ENCODE measurements around the gene PDE1A. TPM values are rescaled to one million over a fixed set of nuclear protein-coding genes. Genes with fewer than 3 reads are reported as not detected.

Gene PDE1A
- total and polyA plus RNA-seq, 4 donors: 0.64 to 5.2 (median 1.7) TPM

DNA sequence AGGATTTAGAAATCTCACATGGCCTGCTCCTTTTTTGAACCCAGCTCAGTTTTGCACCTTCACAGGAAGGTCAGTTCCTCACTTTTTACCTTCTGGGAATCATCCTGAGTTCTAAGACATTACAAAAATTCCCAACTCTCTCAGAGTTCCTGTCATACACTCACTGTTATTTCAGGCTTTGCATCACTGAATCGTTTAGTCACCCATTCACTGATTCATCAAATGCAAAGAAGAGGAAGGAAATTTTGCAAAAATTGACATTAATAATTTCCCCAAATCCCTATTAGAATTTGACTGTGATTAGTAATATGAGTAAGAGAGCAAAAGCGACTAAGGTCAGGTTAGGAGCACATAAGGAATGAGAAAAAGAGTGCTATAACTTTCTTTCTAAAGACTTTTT is 197.5 kb downstream of the PDE1A start:
- no peak overlapping the region for H3K27ac ChIP-seq (ENCODE audit: low read depth in 1 of 2, low read length in 2 of 2)
- no peaks in the 10 kb centered on the region for H3K27me3 ChIP-seq (ENCODE audit: control insufficient read depth in 4 of 4, insufficient read depth in 4 of 4, low read length in 3 of 4)
- H3K4me3 ChIP-seq (ENCODE audit: low read depth in 1 of 3, low read length in 3 of 3): no peak overlapping the region
- no peaks in the 10 kb centered on the region for H3K4me1 ChIP-seq (ENCODE audit: control insufficient read depth in 4 of 4, insufficient read depth in 4 of 4, low read length in 3 of 4)
- no peaks in the 10 kb centered on the region for H3K36me3 ChIP-seq (ENCODE audit: control insufficient read depth in 4 of 4, insufficient read depth in 3 of 4, low read depth in 1 of 4, low read length in 3 of 4)
- no peak overlapping the region for H3K9ac ChIP-seq (ENCODE audit: low read depth in 1 of 2, low read length in 2 of 2)
- H3K9me3 ChIP-seq (ENCODE audit: control insufficient read depth in 4 of 4, low read length in 3 of 4): no peaks in the 10 kb centered on the region
- WGBS: 83% methylated on average over 2 of the region's 2 CpGs
- TF ChIP-seq SP1 (IDR thresholded peaks at IDR 0.05): no peak
- TF ChIP-seq, protein P1, sequence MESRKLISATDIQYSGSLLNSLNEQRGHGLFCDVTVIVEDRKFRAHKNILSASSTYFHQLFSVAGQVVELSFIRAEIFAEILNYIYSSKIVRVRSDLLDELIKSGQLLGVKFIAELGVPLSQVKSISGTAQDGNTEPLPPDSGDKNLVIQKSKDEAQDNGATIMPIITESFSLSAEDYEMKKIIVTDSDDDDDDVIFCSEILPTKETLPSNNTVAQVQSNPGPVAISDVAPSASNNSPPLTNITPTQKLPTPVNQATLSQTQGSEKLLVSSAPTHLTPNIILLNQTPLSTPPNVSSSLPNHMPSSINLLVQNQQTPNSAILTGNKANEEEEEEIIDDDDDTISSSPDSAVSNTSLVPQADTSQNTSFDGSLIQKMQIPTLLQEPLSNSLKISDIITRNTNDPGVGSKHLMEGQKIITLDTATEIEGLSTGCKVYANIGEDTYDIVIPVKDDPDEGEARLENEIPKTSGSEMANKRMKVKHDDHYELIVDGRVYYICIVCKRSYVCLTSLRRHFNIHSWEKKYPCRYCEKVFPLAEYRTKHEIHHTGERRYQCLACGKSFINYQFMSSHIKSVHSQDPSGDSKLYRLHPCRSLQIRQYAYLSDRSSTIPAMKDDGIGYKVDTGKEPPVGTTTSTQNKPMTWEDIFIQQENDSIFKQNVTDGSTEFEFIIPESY (IDR thresholded peaks at IDR 0.05): no peak
- no peak for TF ChIP-seq MAX (IDR thresholded peaks at IDR 0.05)
- TF ChIP-seq HNF4G (IDR thresholded peaks at IDR 0.05): no peak
- no peak for TF ChIP-seq TAF1 (conservative IDR thresholded peaks at IDR 0.05)
- TF ChIP-seq FOXA2 (IDR thresholded peaks at IDR 0.05): no peak
- no peak for TF ChIP-seq RAD21 (IDR thresholded peaks at IDR 0.05)
- no peak for TF ChIP-seq EGR1 (IDR thresholded peaks at IDR 0.05; ENCODE audit: low read depth in 2 of 2)
- no peak for TF ChIP-seq RXRA (IDR thresholded peaks at IDR 0.05)
- no peak for TF ChIP-seq YY1 (IDR thresholded peaks at IDR 0.05)
- no peak for TF ChIP-seq GABPA (IDR thresholded peaks at IDR 0.05 in 1 of 2, conservative IDR thresholded peaks at IDR 0.05 in 1 of 2)
- TF ChIP-seq HNF4A (conservative IDR thresholded peaks at IDR 0.05): no peak
- TF ChIP-seq, protein P2, sequence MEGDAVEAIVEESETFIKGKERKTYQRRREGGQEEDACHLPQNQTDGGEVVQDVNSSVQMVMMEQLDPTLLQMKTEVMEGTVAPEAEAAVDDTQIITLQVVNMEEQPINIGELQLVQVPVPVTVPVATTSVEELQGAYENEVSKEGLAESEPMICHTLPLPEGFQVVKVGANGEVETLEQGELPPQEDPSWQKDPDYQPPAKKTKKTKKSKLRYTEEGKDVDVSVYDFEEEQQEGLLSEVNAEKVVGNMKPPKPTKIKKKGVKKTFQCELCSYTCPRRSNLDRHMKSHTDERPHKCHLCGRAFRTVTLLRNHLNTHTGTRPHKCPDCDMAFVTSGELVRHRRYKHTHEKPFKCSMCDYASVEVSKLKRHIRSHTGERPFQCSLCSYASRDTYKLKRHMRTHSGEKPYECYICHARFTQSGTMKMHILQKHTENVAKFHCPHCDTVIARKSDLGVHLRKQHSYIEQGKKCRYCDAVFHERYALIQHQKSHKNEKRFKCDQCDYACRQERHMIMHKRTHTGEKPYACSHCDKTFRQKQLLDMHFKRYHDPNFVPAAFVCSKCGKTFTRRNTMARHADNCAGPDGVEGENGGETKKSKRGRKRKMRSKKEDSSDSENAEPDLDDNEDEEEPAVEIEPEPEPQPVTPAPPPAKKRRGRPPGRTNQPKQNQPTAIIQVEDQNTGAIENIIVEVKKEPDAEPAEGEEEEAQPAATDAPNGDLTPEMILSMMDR (IDR thresholded peaks at IDR 0.05; ENCODE audit: low read depth, low read length, missing input control): no peak
- no peak for TF ChIP-seq JUND (IDR thresholded peaks at IDR 0.05)
- TF ChIP-seq REST (IDR thresholded peaks at IDR 0.05): no peak
- no peak for TF ChIP-seq FOXA1 (IDR thresholded peaks at IDR 0.05)
- TF ChIP-seq NR2F2 (IDR thresholded peaks at IDR 0.05): no peak
- DNase-seq (ENCODE audit: low spot score): no peak

DNA sequence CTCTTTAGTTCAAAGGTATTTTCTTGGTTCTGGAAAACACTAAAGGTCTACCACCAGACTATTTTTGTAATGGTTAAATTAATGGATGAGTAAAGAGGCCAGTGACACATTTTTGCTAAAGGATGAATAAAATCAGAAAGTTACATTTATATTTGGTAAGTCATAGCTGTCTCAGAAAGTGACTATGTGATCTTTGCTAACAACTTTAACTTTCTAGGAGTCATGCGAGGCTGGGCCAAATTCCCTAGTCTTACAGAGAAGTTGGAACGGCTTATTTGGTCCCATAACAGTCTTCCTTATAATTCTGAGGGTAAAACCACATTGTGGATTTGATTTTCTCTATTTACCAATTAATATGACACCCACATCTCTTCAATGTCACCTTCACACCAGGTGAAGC is 198.1 kb downstream of the PDE1A start:
- no peaks in the 10 kb centered on the region for H3K9me3 ChIP-seq (ENCODE audit: control insufficient read depth in 4 of 4, low read length in 3 of 4)
- H3K4me3 ChIP-seq (ENCODE audit: low read depth in 1 of 3, low read length in 3 of 3): no peak overlapping the region
- 85% methylated on average over 2 of the region's 2 CpGs for WGBS
- DNase-seq (ENCODE audit: low spot score): no peak
- no peaks in the 10 kb centered on the region for H3K4me1 ChIP-seq (ENCODE audit: control insufficient read depth in 4 of 4, insufficient read depth in 4 of 4, low read length in 3 of 4)
- H3K9ac ChIP-seq (ENCODE audit: low read depth in 1 of 2, low read length in 2 of 2): no peak overlapping the region
- no peak overlapping the region for H3K27ac ChIP-seq (ENCODE audit: low read depth in 1 of 2, low read length in 2 of 2)
- H3K36me3 ChIP-seq (ENCODE audit: control insufficient read depth in 4 of 4, insufficient read depth in 3 of 4, low read depth in 1 of 4, low read length in 3 of 4): no peaks in the 10 kb centered on the region
- H3K27me3 ChIP-seq (ENCODE audit: control insufficient read depth in 4 of 4, insufficient read depth in 4 of 4, low read length in 3 of 4): no peaks in the 10 kb centered on the region
- TF ChIP-seq TAF1 (conservative IDR thresholded peaks at IDR 0.05): no peak
- TF ChIP-seq SP1 (IDR thresholded peaks at IDR 0.05): no peak
- no peak for TF ChIP-seq FOXA2 (IDR thresholded peaks at IDR 0.05)
- TF ChIP-seq, protein P1 (IDR thresholded peaks at IDR 0.05): no peak
- TF ChIP-seq, protein P2 (IDR thresholded peaks at IDR 0.05; ENCODE audit: low read depth, low read length, missing input control): no peak
- no peak for TF ChIP-seq MAX (IDR thresholded peaks at IDR 0.05)
- no peak for TF ChIP-seq HNF4G (IDR thresholded peaks at IDR 0.05)
- TF ChIP-seq ATF3 (IDR thresholded peaks at IDR 0.05): no peak
